BJ (cell line): ENCODE measurements around the gene GRIN1. TPM values are rescaled to one million over a fixed set of nuclear protein-coding genes. Genes with fewer than 3 reads are reported as not detected.

Experiments used
- CTCF ChIA-PET: fragments of 350-600 bp; formaldehyde crosslinking; extraction: SDS; loops from one replicate; lab custom pipeline; 2021; ENCODE audit warnings: antibody characterized with exemption, inconsistent platforms; lab: Yijun Ruan, JAX
- POLR2A ChIA-PET: fragments of 300-600 bp; sonication (Branson Sonifier 250); formaldehyde crosslinking; extraction: SDS; loops from one replicate; lab custom pipeline; 2021; ENCODE audit warnings: antibody characterized with exemption; lab: Charles Lee
- DNase-seq: peaks from one replicate; pipeline ENCODE4 v3.0.0-alpha.2; 2011; ENCODE audit warnings: low read depth
- H3K27me3 ChIP-seq: 2 replicates; pipeline ENCODE4 v1.6.0; 2011; ENCODE audit warnings: low read length; ENCODE audit not compliant: control insufficient read depth, insufficient read depth
- H3K36me3 ChIP-seq: 2 replicates; pipeline ENCODE4 v1.5.1; 2011; ENCODE audit warnings: low read length; ENCODE audit not compliant: control insufficient read depth, insufficient read depth
- H3K4me3 ChIP-seq: 2 replicates; pipeline ENCODE4 v1.5.1; 2011; ENCODE audit warnings: low read depth, mild to moderate bottlenecking, control low read depth, low read length
- CTCF ChIP-seq: IDR thresholded peaks from 2 replicates; pipeline ENCODE4 v1.5.1; 2011; ENCODE audit warnings: low read depth, mild to moderate bottlenecking, control low read depth, inconsistent platforms, low read length, moderate library complexity; ENCODE audit not compliant: insufficient read depth
- polyA plus RNA-seq: library from polyadenylated mRNA; depleted of rRNA; stranded (reverse); fragments of >200 nt; gene quantifications from 2 replicates; pipeline ENCODE4 v1.2.3, GENCODE V29; 2011

The GRIN1 gene
- polyA plus RNA-seq, 1 experiment: 0.10 TPM

- no peak for DNase-seq
- CTCF ChIA-PET: interaction anchor here (1.1 kb wide), 1 partner anchor 11 kb away, joined by 3 read pairs; no protein-coding TSS in a partner anchor
- no peaks in the 10 kb centered on the region for H3K27me3 ChIP-seq
Measured at GRCh38 chr9:137205126-137206069, 66.4 kb downstream of the GRIN1 start, which contains the start of the genes NDOR1 and TMEM203. Gene NDOR1 (plus strand): TSS chr9:137205700. CDS start chr9:137205778, 78 bp downstream. Gene TMEM203 (minus strand): TSS chr9:137205648. CDS start chr9:137205414, 234 bp downstream.

GRCh38 chr9:137206602-137207001 lies 67.6 kb downstream of the GRIN1 start:
- no peak for TF ChIP-seq CTCF
- no peak for DNase-seq
- ChIA-PET POLR2A (interaction anchor here (0.5 kb wide), 1 partner anchor 34 kb away, joined by 3 read pairs; the partner anchor contains the start of gene TUBB4B), CTCF (interaction anchor here (1.5 kb wide), 1 partner anchor 30 kb away, joined by 4 read pairs; no protein-coding TSS in a partner anchor)
- peak overlapping the region; percentile 79 for H3K4me3 ChIP-seq
- no peaks in the 10 kb centered on the region for H3K27me3 ChIP-seq
- H3K36me3 ChIP-seq: peaks cover 2% of the 10 kb centered on the region

More at GRCh38 chr9:137205126-137206069, 66.4 kb downstream of the GRIN1 start, which contains the start of the genes NDOR1 and TMEM203:
- no peak for TF ChIP-seq CTCF
- POLR2A ChIA-PET: interaction anchor here (0.7 kb wide), 1 partner anchor 22 kb away, joined by 6 read pairs; no protein-coding TSS in a partner anchor
- Histone ChIP-seq H3K36me3 (peaks cover 2% of the 10 kb centered on the region), H3K4me3 (peak within 1 kb of the TSS; percentile 79)

GRCh38 chr9:137211532-137211931 lies 72.6 kb downstream of the GRIN1 start:
- Histone ChIP-seq H3K4me3 (no peak overlapping the region), H3K27me3 (no peaks in the 10 kb centered on the region), H3K36me3 (peaks cover 2% of the 10 kb centered on the region)
- no peak for DNase-seq
- ChIA-PET POLR2A (no interaction called here), CTCF (interaction anchor here (1.6 kb wide), 1 partner anchor 22 kb away, joined by 3 read pairs; no protein-coding TSS in a partner anchor)
- no peak for TF ChIP-seq CTCF

GRCh38 chr9:137212520-137212919 lies 73.6 kb downstream of the GRIN1 start:
- Histone ChIP-seq H3K36me3 (peaks cover 2% of the 10 kb centered on the region), H3K4me3 (no peak overlapping the region), H3K27me3 (no peaks in the 10 kb centered on the region)
- DNase-seq: no peak
- ChIA-PET CTCF (no interaction called here), POLR2A (no interaction called here)
- no peak for TF ChIP-seq CTCF
